Panc1 (cell line): ENCODE results near the gene CDK14.

Experiments used
- CTCF ChIP-seq: fragments of 450-650 bp; IDR thresholded peaks from 2 replicates; pipeline ENCODE4 v1.5.1; 2017; ENCODE audit warnings: mild to moderate bottlenecking
- POLR2AphosphoS5 ChIP-seq: IDR thresholded peaks from 2 replicates; pipeline ENCODE4 v1.6.1; 2012; ENCODE audit warnings: mild to moderate bottlenecking, low read depth, low read length, moderate library complexity
- TCF7L2 ChIP-seq: IDR thresholded peaks from 2 replicates; pipeline ENCODE4 v1.6.1; 2011; ENCODE audit warnings: mild to moderate bottlenecking, low read depth, low read length, inconsistent platforms

DNA sequence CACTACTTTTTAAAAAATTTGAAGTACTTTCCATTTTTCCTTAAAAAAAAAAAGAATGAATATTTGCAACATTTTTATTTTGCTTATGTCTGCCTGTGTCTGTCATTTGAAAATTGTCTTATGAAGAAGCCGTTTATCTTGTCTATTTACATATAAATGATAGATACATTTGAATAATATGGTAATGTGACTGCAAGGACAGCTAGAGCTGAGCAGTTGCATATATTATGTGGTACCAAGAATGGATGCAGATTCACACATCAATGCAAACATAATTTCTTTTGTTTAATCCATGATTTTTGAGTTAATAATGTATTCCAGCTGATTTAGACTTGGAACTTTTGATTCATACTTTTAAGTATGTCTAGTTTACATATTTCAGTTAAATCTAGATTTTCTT lies 268.0 kb downstream of the CDK14 start:
- TF ChIP-seq TCF7L2 (no peak), POLR2AphosphoS5 (no peak), CTCF (no peak)
